Erythroblast (primary cell): Measurements from ENCODE around the gene KIF18B.

ENCODE experiments used
- DNase-seq, 2 experiments: peaks; one replicate each; lab custom pipeline; 2025; lab: John Stamatoyannopoulos, UW
- GATA1 ChIP-seq: IDR thresholded peaks from 2 replicates; pipeline ENCODE4 v1.6.1; 2011; ENCODE audit warnings: low read depth, mild to moderate bottlenecking, control low read depth, low read length, moderate library complexity
- POLR2A ChIP-seq: IDR thresholded peaks from 2 replicates; pipeline ENCODE4 v1.6.1; 2011; ENCODE audit warnings: mild to moderate bottlenecking, low read length

The KIF18B gene

DNA sequence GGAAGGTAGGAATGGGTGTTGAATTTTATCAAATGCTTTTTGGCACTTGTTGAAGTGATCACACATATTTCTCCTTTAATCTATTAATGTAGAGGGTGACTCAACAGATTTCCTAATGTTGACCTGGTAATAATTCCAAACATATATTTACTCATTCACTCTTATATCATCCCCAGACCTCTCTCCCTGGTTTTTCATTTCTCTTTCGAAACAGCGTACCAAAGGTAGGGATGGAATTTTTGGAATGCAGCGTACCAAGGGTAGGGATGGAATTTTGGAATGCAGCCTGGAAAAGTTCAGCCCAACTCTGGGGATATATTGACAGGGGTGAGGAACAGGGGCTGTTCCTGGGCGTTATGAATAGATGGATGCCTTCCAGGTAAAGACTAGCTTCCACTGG lies 7.3 kb downstream of the KIF18B start:
- no peak for DNase-seq
- no peak for TF ChIP-seq POLR2A

DNA sequence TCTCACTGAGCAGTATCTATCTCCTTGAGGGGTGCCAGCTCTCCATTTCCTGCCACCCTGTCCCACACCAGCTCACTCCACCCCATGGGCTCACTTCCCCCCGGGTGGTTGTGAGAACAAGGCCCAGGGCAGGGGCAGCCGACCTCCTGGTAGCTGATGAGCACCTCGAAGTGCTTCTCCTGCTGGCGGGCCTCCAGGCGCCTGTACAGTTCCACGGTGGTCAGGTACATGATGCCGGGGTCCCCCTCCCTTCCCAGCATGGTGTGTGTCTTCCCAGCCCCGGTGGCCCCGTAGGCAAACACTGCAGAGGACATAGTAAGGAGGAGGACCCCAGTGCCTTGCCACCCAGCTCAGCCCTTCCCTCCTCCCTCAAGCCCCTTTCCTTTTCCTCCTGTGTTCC lies 12.5 kb downstream of the KIF18B start:
- DNase-seq: no peak

DNA sequence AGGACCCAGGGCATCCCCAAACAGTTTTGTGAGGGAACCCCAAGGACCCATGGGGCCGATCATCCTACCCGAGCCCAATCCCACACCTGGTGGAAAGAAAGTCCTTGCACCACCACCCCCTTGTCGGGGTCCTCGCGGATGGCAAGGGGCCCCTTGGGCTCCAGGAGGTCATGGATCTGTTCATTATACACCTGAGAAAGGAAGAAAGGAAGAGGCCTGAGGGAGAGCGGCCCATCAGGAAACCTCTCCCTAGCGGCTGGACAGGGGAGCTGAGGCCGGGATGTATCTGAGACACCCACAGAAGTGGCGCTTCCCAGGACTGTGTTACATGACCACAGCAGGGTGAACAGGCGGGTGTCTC lies 12.8 kb downstream of the KIF18B start:
- no peak for DNase-seq
- TF ChIP-seq GATA1 (no peak), POLR2A (no peak)

More for the DNA sequence above, 12.5 kb downstream of the KIF18B start:
- TF ChIP-seq POLR2A (no peak), GATA1 (no peak)

DNA sequence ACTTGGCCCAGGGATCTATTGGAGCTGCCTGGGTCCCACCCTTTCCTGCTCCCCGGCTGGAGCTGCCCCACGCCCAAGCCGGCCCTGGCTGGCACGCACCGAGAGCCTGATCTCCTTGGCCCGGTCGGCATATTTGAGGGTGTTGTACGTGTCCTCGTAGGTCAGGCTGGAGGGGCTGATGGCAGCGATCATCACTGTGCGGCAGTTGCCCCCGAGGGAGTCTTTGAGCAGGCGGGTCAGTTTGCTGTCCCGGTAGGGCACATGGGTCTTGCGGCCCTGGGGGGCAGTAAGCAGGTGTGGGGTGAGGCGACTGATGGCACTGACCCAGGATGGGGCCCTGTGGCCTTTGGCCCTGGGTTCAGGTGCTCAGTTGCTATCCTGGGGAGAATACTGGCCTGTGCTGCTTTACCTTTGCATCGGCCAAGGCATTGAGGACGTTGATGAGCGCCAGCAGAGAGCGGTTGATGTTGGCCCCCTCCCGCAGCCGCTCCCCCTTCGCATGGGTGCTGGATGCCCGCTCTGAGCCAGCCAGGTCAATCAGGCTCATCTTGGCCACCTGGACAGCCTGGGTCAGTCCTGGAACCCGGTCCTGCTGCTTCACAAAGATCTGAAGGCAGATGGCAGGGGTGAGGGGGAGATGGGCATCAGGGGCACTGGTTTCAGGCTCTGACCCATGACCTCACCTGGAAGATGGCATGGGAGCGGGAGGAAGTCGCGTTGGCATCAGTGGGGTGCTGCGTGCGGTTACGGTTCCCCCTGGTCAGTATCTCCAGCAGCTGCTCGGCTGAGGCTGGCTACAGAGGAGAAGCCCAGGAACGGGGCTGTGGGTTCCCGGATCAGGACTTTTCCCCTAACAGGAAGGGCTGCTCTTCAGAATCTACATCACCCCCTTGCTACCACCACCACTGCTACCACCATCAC lies 13.5 kb downstream of the KIF18B start:
- DNase-seq: no peak
- TF ChIP-seq POLR2A: no peak
- no peak for TF ChIP-seq GATA1

DNA sequence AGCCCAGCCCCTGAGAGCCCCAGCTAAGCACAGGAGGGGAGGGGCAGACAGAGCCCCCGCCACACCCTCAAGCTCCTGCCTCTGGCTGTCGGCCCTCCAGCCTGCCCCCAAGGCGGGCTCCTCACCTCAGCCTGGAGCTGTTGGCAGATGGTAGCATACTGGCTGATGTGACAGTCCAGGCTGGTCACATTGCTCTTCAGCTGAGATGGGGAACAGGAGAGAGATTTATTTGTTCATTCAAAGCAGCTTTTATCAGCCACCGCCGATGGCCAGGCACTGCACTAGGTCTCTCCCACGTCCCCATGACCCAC lies 14.8 kb downstream of the KIF18B start:
- DNase-seq: no peak
- TF ChIP-seq POLR2A: no peak
- TF ChIP-seq GATA1: no peak

DNA sequence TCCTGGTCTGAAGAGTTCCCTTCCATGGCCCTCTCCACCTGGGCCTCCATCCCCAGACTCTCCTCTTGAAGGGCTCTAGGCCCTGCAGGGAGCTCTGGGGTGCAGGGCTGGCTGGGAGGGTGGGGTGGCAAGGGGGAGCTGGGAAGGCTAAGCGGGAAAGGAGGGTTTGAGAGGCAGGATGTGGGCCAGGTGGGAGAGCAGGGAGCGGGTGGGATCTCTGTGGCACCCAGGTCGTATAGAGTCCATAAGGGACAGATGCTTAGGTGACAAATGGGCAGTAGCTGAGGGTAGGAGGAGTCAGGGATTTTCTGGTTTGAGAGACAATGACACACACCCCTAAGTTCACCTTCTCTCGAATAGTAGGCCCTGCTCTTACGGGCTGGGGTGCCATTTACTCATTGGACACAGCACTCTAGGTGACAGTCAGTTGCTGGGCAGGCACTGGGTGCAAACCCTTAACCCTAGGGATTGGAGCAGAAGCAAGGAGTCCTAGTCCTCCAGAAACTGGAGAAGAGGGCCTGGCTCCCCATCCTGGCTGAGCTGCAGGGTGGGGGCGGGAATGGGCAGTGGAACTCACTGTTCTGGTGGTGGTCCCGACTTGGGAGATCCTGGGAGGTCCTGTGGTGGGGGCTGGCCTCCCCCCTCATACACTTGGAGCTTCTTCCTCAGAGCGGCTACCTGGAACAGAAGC lies 15.3 kb downstream of the KIF18B start:
- TF ChIP-seq POLR2A (no peak), GATA1 (no peak)
- DNase-seq: no peak

DNA sequence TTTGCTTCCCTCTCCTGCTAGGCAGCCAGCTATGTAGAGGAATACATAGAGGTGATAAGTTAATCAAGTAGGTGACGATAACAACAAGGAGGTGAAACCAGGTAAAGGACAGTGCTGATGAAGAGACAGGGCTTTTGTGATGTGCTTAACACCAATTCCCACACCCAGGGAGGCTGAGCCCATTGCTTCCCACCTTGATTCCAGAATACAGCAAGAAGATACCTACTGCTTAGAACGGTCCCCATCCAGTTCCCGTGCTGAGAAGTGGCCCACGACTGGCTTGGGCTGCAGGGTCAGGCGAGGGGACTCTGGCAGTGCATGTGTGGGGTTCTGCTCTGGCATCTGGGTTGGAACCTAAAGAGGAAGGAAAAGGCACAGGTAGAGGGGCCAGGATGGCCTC lies 16.2 kb downstream of the KIF18B start:
- no peak for DNase-seq
- no peak for TF ChIP-seq POLR2A
- TF ChIP-seq GATA1: no peak

DNA sequence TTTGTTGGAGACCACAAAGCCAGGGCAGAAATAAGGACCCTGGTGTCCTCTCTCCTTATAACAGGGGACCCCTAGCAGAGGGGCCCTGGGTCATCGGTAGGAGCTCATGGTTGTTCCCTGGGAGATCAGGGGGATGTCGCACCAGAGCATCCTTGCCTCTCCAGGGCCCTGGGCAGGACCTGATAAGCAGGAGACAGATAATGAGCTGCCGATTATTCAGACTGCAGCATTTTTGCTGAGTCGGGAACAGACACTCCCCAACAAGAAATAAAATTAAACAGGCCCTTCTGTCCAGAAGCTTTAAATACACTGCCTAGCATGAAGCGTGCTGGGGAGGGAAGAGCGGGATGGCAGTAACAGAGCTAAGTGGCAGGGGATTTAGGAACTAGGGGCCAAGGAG lies 16.9 kb downstream of the KIF18B start:
- TF ChIP-seq POLR2A (no peak), GATA1 (no peak)
- DNase-seq: peak; percentile 53 to 58

DNA sequence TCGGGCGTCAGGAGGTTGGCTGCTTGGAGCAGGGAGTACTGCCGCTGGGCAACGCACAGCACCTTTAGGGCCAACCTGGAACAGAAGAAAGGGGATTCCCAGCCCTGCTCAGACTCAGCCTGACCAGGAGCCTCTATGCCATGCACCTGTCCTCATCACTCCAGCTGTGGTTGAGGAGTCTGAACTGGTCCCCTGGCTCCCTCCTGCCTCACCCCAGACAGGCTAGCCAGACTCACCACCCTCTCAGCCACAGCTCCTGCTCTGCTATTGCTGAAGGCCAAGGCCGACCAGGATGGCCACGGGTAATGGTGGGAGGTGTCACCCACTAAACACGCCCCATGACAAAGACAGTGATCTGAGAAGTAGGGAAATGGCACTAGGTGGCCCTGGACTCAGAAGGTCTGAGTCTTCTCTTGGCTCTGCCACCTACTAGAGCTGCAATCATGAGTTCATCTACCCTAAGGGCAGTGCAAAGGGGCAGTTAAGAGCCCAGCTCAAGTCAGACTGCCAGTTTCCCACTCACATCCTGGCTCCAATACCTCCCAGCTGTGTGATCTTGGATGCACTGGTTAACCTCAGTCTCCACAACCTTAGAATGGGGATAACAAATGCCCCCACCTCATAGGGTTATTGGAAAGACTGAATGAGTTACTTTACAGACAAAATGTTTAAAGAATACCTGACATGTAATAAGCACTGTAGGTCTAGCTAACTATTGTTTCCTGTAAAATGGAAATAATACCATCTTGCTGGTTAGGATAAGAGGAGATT lies 18.4 kb downstream of the KIF18B start:
- TF ChIP-seq GATA1 (no peak), POLR2A (no peak)
- no peak for DNase-seq

DNA sequence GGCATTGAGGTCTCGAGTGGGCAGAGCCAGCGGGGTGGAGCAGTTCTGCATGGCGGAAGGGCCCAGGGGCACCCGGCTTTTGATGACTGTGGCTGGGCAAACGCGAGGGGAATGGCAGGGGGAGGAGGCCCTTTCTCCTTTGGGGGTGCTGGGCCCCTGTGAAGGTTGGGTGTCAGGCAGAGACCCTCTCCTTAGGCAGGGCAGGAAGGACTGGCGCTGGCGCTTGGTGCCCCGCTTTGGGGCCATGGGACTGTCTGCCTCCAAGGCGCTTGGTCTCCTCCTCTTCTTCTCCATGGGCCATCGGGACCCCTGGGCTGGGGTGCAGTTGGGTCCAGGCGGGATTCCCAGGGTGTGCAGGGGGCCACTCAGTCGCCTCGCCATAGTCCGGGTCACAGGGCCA lies 19.4 kb downstream of the KIF18B start:
- DNase-seq: no peak
- no peak for TF ChIP-seq GATA1
- no peak for TF ChIP-seq POLR2A

DNA sequence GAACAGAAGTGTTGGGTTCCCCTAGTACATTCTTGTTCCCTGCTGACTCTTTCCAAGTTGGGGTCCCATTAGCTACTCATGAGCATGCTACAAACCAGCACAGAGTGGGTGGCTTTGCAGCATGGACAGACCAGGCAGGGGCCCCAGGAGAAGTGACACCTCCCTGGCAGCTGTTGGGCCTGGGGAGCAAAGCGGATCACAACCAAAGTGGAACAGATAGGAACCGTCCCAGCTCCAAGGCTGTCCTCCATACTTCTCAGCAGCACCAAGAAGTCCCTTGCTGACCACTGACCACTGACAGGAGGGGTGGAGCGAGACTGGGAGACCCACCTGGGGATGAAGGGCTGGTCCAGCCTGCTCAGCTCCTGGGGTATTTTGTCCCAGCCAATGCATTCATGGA lies 19.9 kb downstream of the KIF18B start:
- DNase-seq: no peak
- no peak for TF ChIP-seq GATA1
- TF ChIP-seq POLR2A: no peak

DNA sequence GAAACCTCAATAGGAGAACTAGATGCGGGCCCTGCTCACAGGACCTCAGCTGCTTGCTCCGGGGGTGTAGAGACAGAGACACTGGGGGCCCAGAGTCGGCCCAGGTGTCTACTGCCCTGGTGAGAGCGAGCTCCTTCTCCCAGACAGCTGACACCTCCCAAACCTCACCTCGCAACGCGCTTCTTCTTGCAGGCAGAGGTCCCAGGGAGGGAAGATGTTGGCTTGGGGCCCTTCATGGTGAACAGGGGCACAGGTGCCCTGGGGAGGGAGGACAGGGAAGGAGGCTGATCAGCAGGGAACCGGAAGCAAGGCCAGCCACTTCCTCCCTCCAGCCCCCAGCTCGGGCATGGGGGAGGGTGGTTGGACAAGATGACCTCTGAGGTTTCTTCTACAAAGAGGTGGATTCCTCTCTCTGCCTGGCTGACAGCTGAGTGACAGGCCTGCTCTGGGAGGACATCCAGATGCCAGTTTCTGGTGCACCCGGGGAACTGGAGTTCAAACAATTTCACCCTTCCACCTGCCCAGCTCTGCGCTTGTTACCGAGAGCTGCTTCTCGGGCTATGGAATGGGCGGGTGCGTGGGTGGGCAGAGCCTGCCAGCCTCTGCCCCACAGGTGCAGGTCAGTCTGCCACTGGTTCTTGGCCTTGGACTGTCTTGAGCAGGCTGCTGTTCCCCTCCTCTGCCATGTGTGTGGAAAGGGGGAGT lies 20.6 kb downstream of the KIF18B start:
- no peak for DNase-seq
- no peak for TF ChIP-seq POLR2A
- TF ChIP-seq GATA1: no peak

DNA sequence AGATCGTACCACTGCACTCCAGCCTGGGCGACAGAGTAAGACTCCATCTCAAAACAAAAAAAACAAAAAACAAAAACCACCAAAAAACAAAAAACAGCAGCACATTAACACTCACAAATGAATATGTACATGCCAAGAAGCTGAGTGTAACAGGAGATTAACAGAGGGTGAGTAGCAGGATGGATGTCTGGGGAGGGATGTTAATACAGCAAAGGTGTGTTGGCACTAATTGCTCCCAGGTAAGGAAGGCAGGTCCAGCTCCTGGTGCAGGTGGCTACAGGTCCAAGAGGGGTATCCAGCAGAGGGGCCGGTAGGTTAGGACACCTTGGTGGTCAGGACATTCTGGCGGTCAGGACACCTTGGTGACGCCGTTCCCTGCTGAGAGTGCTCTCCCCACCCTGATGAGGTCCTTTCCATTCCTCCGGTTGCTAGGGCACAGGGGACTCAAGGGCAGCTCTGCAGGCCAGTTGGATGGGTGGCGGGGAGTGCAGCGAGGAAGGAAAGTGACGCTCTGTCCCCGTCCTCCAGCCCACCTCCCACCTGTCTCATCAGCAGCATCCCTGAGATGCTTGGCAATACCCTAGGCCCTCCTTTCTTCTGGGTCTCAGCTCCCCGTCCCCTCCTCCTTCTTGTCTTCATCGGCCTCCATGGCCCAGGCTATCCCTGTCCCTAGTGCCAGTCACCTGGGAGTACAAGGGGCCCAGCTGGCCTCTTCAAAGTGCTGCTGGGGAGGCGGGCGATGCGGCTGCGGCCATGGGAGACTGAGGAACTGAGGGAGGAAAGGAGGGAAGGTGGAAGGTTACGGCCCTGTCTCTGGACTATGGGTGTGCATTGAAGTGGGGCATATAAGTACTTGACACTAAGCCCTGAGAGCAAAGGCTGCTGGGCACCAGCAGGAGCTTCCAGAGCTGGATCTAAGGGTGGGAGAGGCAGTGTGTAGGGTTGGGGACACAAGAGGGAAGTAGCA lies 21.6 kb downstream of the KIF18B start:
- no peak for TF ChIP-seq GATA1
- TF ChIP-seq POLR2A: no peak
- no peak for DNase-seq
